Measurements from ENCODE around the gene NIM1K. TPM values are rescaled to one million over a fixed set of nuclear protein-coding genes. Genes with fewer than 3 reads are reported as not detected.
"Not testable (repeated sequence)": the region's sequence is repeated elsewhere in the genome, so short reads cannot be mapped to it uniquely, and the experiment has no call there.

Gene NIM1K
- total RNA-seq, 4 donors from 2014 or later: 0.42 to 2.3 (median 1.6) TPM

DNA sequence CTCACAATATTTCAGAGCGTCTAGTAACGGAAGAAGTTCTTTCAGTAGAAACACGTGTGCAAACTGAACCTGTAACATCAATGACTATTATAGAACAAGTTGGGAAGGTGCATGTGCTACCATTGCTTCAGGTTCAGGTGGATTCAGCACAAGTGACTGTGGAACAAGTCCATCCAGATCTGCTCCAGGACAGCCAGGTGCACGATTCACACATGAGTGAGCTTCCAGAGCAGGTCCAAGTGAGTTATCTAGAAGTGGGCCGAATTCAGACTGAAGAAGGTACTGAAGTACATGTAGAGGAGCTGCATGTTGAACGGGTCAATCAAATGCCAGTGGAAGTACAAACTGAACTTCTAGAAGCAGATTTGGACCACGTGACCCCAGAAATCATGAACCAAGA lies 17.4 kb upstream of the NIM1K start:
- no peak for DNase-seq (ENCODE audit: extremely low spot score)
- no peaks in the 10 kb centered on the region for H3K9me3 ChIP-seq
- H3K4me3 ChIP-seq: no peak overlapping the region
- TF ChIP-seq EP300 (IDR thresholded peaks at IDR 0.05): no peak
- no peak for TF ChIP-seq POLR2AphosphoS5 (IDR thresholded peaks at IDR 0.05)
- TF ChIP-seq, protein P1, sequence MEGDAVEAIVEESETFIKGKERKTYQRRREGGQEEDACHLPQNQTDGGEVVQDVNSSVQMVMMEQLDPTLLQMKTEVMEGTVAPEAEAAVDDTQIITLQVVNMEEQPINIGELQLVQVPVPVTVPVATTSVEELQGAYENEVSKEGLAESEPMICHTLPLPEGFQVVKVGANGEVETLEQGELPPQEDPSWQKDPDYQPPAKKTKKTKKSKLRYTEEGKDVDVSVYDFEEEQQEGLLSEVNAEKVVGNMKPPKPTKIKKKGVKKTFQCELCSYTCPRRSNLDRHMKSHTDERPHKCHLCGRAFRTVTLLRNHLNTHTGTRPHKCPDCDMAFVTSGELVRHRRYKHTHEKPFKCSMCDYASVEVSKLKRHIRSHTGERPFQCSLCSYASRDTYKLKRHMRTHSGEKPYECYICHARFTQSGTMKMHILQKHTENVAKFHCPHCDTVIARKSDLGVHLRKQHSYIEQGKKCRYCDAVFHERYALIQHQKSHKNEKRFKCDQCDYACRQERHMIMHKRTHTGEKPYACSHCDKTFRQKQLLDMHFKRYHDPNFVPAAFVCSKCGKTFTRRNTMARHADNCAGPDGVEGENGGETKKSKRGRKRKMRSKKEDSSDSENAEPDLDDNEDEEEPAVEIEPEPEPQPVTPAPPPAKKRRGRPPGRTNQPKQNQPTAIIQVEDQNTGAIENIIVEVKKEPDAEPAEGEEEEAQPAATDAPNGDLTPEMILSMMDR (IDR thresholded peaks at IDR 0.05): no peak
- no peak for TF ChIP-seq POLR2A (IDR thresholded peaks at IDR 0.05; ENCODE audit: low read depth)
- H3K36me3 ChIP-seq: peaks cover 12 to 29% (median 25%) of the 10 kb centered on the region in 4 donors
- intact Hi-C loops (cut with DNase I): no loop called here
- H3K4me1 ChIP-seq: no peaks in the 10 kb centered on the region
- no peak overlapping the region for H3K27ac ChIP-seq (replicated peaks in 1 of 4)
- no peaks in the 10 kb centered on the region for H3K27me3 ChIP-seq
- WGBS: 91% methylated on average over 7 of the region's 7 CpGs

- no peak for TF ChIP-seq EP300 (IDR thresholded peaks at IDR 0.05)
- no peak for TF ChIP-seq POLR2A (IDR thresholded peaks at IDR 0.05; ENCODE audit: low read depth)
- no peak for TF ChIP-seq POLR2AphosphoS5 (IDR thresholded peaks at IDR 0.05)
- TF ChIP-seq, protein P1 (IDR thresholded peaks at IDR 0.05): no peak
- Histone ChIP-seq H3K27me3 (no peaks in the 10 kb centered on the region), H3K9me3 (no peaks in the 10 kb centered on the region), H3K27ac (replicated peaks in 1 of 4) (no peak overlapping the region), H3K4me1 (no peaks in the 10 kb centered on the region), H3K4me3 (no peak overlapping the region), H3K36me3 (peaks cover 3 to 9% (median 6%) of the 10 kb centered on the region in 4 donors)
- no peak for DNase-seq (ENCODE audit: extremely low spot score)
- 97% methylated on average over 7 of the region's 7 CpGs for WGBS
- intact Hi-C loops (cut with DNase I): no loop called here
These were observed 12.2 kb upstream of the NIM1K start for GRCh38 chr5:43179836-43180235.

GRCh38 chr5:43182421-43182820 lies 9.6 kb upstream of the NIM1K start:
- Histone ChIP-seq H3K4me1 (no peaks in the 10 kb centered on the region), H3K36me3 (peaks cover 0 to 5% (median 0%) of the 10 kb centered on the region in 4 donors), H3K4me3 (no peak overlapping the region), H3K27ac (replicated peaks in 1 of 4) (no peak overlapping the region), H3K9me3 (no peaks in the 10 kb centered on the region), H3K27me3 (no peaks in the 10 kb centered on the region)
- DNase-seq (ENCODE audit: extremely low spot score): no peak
- TF ChIP-seq EP300 (IDR thresholded peaks at IDR 0.05): no peak
- TF ChIP-seq, protein P1 (IDR thresholded peaks at IDR 0.05): no peak
- TF ChIP-seq POLR2A (IDR thresholded peaks at IDR 0.05; ENCODE audit: low read depth): no peak
- no peak for TF ChIP-seq POLR2AphosphoS5 (IDR thresholded peaks at IDR 0.05)
- intact Hi-C loops (cut with DNase I): no loop called here
- WGBS: 96% methylated on average over 10 of the region's 10 CpGs

DNA sequence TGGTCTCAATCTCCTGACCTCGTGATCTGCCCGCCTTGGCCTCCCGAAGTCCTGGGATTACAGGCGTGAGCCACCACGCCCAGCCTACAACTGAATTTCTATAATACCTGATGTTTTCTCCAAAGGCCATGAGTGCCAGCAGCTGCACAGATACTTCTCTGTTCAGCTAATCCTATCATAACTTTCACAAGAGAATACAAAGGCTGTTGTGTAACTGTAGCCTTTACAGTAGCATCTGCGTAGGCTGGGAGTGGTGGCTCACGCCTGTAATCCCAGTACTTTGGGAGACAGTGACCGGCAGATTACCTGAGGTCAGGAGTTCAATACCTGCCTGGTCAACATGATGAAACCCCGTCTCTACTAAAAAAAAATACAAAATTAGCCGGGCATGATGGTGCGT lies 8.9 kb upstream of the NIM1K start:
- WGBS: 96% methylated on average over 11 of the region's 11 CpGs
- H3K27ac ChIP-seq (replicated peaks in 1 of 4); H3K36me3 ChIP-seq; H3K9me3 ChIP-seq; H3K4me1 ChIP-seq; H3K4me3 ChIP-seq; intact Hi-C loops (cut with DNase I); H3K27me3 ChIP-seq; DNase-seq (ENCODE audit: extremely low spot score): not testable (repeated sequence)

- WGBS: 34% methylated on average over 10 of the region's 10 CpGs
- Histone ChIP-seq H3K27ac (replicated peaks in 1 of 4) (peak overlapping the region in 1 of 4 donors; percentile 75), H3K27me3 (no peaks in the 10 kb centered on the region), H3K4me1 (peaks cover 11 to 36% (median 31%) of the 10 kb centered on the region in 4 donors), H3K9me3 (no peaks in the 10 kb centered on the region), H3K4me3 (peak overlapping the region; percentile 63 to 72 (median 68)), H3K36me3 (no peaks in the 10 kb centered on the region)
- DNase-seq (ENCODE audit: extremely low spot score): no peak
- intact Hi-C loops (cut with DNase I): loop anchor here (10.0 kb wide), 1 partner anchor 124 kb away; the partner anchor contains the start of gene HMGCS1
- TF ChIP-seq EP300 (IDR thresholded peaks at IDR 0.05) (no peak), POLR2A (IDR thresholded peaks at IDR 0.05; ENCODE audit: low read depth) (no peak), POLR2AphosphoS5 (IDR thresholded peaks at IDR 0.05) (no peak)
- TF ChIP-seq, protein P1 (IDR thresholded peaks at IDR 0.05): no peak
These were observed 1.0 kb upstream of the NIM1K start for GRCh38 chr5:43190755-43191603.

Measured in esophagus muscularis mucosa (tissue), 4 donors.